ENCODE data around the gene TTC21A. TPM values are rescaled to one million over a fixed set of nuclear protein-coding genes. Genes with fewer than 3 reads are reported as not detected.

TTC21A gene
- total and polyA plus RNA-seq, 10 of the 15 experiments (the other 5 are each of a cell fraction or from before 2014, with no cell fraction given) = 0.62 to 3.2 (median 1.2) TPM

DNA sequence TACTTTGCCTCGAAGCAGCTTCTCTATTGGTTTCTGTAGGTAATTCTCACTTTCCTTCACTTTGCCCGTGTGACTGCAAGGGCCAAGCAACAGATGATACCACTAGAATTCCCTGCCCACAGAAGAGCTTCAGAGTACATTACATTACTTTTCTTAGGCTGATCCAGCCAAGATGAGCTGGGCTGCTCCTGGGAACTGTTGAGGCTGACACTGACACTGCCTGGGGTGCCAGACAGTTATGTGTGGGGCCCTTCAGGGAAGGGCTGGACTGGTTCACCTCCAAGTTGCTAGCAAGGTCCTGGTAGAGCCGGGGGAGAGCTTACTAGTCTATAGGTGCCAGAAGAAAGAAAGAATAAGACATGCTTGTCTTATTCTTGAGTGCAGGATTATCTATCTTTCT, 19.0 kb upstream of the TTC21A start (continued):
- TF ChIP-seq, protein P1, sequence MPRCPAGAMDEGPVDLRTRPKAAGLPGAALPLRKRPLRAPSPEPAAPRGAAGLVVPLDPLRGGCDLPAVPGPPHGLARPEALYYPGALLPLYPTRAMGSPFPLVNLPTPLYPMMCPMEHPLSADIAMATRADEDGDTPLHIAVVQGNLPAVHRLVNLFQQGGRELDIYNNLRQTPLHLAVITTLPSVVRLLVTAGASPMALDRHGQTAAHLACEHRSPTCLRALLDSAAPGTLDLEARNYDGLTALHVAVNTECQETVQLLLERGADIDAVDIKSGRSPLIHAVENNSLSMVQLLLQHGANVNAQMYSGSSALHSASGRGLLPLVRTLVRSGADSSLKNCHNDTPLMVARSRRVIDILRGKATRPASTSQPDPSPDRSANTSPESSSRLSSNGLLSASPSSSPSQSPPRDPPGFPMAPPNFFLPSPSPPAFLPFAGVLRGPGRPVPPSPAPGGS (IDR thresholded peaks at IDR 0.05; ENCODE audit: borderline replicate concordance, insufficient read depth, low read depth, low read length, poor library complexity, severe bottlenecking) = no peak

DNA sequence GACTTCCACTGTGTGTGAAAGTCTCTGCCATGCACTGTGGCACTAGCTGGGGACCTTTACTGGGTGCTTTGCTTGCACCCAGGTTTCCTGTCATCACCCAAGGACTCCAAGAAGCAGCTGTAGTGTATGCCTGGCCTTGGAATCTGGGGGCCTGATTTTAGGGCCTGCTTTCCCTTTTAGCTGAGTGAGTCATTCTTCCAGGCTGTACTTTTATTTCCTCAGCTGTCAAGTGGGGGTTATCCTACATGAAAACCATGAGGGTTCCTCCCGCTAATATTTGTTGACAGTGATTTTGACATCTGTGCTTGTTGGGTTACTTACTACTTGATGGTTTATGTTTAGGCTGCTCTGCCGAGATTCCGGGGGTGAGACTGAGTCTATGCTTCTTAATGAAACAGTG, 18.6 kb upstream of the TTC21A start:
- H4K20me1 ChIP-seq (ENCODE audit: control insufficient read depth, insufficient read depth) = no peaks in the 10 kb centered on the region
- no peak overlapping the region for H3K9ac ChIP-seq (ENCODE audit: control insufficient read depth, insufficient read depth, low read length)
- in situ Hi-C loops (cut with MboI) (no loop called here), intact Hi-C loops (cut with micrococcal nuclease; ENCODE audit: unreplicated experiment) (no loop called here)
- no peaks in the 10 kb centered on the region for H3K9me3 ChIP-seq (replicated peaks; ENCODE audit: control insufficient read depth, insufficient read depth, low read length)
- no peak for TF ChIP-seq MXI1 (IDR thresholded peaks at IDR 0.05; ENCODE audit: low read depth, low read length)
- TF ChIP-seq GATAD2B (conservative IDR thresholded peaks at IDR 0.05; ENCODE audit: low read depth) = no peak
- TF ChIP-seq GABPA (IDR thresholded peaks at IDR 0.05; ENCODE audit: low read depth) = no peak
- TF ChIP-seq SREBF2 (IDR thresholded peaks at IDR 0.05; ENCODE audit: low read length) = no peak
- no peak for TF ChIP-seq ATF7 (IDR thresholded peaks at IDR 0.05; ENCODE audit: low read depth)
- TF ChIP-seq TARDBP (IDR thresholded peaks at IDR 0.05; ENCODE audit: borderline replicate concordance) = no peak
- TF ChIP-seq JUNB (IDR thresholded peaks at IDR 0.05) = no peak
- TF ChIP-seq RELA (IDR thresholded peaks at IDR 0.05; ENCODE audit: borderline replicate concordance, partially characterized antibody) = no peak
- TF ChIP-seq SMARCA5 (IDR thresholded peaks at IDR 0.05) = no peak
- no peak for TF ChIP-seq PML (IDR thresholded peaks at IDR 0.05; ENCODE audit: low read length)
- TF ChIP-seq FOS (IDR thresholded peaks at IDR 0.05; ENCODE audit: borderline replicate concordance, extremely low read depth, insufficient read length) = no peak
- ChIA-PET SMC1A (ENCODE audit: uncharacterized antibody, unreplicated experiment) (interaction anchor here (1.3 to 1.6 kb wide), 4 partner anchors 9 to 42 kb away, joined by 3 to 5 read pairs (median 4); no protein-coding TSS in a partner anchor), RAD21 (ENCODE audit: unreplicated experiment) (no interaction called here), CTCF (interaction anchor here (1.3 to 1.7 kb wide), 3 partner anchors 20 to 203 kb away, joined by 3 to 5 read pairs (median 4); no protein-coding TSS in a partner anchor), POLR2A (no interaction called here)
- no peaks in the 10 kb centered on the region for H3K27me3 ChIP-seq (replicated peaks in 1 of 2; ENCODE audit: control insufficient read depth in 2 of 2, insufficient read depth in 2 of 2, low read length in 1 of 2)
- H3K4me3 ChIP-seq = no peak overlapping the region
- DNase-seq (ENCODE audit: low read depth, low spot score) (no peak), FAIRE-seq (no peak), ATAC-seq (no peak)
- no peak overlapping the region for H3K4me2 ChIP-seq (ENCODE audit: control insufficient read depth, insufficient read depth)
- H2AFZ ChIP-seq (ENCODE audit: control insufficient read depth, low read depth, low read length) = no peak overlapping the region
- no peak overlapping the region for H3K27ac ChIP-seq (ENCODE audit: control insufficient read depth, insufficient read depth)
- H3K79me2 ChIP-seq (ENCODE audit: control insufficient read depth, insufficient read depth, low read length) = no peaks in the 10 kb centered on the region
- no TSS peak for BruUV-seq (replicated peaks)
- H3K4me1 ChIP-seq (ENCODE audit: control insufficient read depth, insufficient read depth, low read length) = 0 out of 2 replicates have a peak, but pooled peaks cover 2% of the 10 kb centered on the region
- 98% methylated on average over 3 of the region's 3 CpGs for WGBS (ENCODE audit: insufficient coverage, insufficient replicate concordance, low lambda C conversion rate, missing lambda C conversion rate)
- H3K36me3 ChIP-seq (ENCODE audit: control insufficient read depth in 2 of 2, insufficient read depth in 2 of 2, low read length in 1 of 2) = peaks cover 4 to 14% of the 10 kb centered on the region in 2 experiments; a peak in 3 of 4 replicates
